ENCODE results near the gene IQCN.

IQCN gene

DNA sequence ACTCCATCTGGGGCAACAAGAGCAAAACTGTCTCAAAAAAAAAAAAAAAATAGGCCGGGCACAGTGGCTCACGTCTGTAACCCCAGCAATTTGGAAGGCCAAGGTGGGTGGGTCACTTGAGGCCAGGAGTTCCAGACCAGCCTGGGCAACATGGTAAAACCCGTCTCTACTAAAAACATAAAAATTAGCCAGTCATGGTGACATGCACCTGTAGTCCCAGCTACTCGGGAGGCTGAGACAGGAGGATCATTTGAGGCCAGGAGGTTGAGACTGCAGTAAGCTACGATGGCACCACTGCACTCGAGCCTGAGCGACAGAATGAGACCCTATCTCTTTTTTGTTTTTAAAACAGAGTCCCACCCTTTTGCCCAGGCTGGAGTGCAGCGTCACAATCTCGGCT, 3.9 kb downstream of the IQCN start:
- in situ Hi-C loops (cut with MboI; ENCODE audit: low pct_unique_long_range_greater_than_20kb, low sequenced_read_pairs), result no loop called here
- no peak for DNase-seq

DNA sequence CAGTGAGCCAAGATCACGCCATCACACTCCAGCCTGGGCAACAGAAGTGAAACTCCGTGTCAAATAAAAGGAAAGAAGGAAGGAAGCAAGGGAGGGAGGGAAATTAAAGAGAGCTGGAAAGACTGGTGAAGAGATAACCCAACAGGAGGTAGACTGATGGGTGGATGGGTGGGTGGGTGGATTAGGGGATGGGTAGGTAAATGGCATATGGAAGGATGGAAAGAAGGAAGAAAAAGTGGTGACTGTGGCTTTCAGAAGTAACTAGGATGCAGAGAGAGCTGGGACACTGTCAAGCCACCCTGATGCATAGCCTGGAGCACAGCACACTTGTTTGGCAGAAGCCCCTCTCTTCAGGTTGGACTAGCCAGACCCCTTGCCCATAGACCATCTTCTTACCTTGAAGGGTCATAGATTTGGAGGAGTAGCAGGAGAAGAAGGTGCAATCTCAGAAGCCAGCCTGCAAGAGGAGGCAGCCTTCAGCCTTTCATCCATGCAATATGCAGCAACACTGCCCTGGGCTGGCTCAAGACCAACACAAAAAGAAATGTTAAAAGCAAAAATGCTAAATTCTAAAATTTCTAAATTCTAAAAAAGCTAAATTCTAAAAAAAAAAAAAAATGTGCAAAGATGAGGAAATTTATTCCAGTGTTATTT, 5.1 kb downstream of the IQCN start:
- in situ Hi-C loops (cut with MboI; ENCODE audit: low pct_unique_long_range_greater_than_20kb, low sequenced_read_pairs), result no loop called here
- DNase-seq, result no peak

DNA sequence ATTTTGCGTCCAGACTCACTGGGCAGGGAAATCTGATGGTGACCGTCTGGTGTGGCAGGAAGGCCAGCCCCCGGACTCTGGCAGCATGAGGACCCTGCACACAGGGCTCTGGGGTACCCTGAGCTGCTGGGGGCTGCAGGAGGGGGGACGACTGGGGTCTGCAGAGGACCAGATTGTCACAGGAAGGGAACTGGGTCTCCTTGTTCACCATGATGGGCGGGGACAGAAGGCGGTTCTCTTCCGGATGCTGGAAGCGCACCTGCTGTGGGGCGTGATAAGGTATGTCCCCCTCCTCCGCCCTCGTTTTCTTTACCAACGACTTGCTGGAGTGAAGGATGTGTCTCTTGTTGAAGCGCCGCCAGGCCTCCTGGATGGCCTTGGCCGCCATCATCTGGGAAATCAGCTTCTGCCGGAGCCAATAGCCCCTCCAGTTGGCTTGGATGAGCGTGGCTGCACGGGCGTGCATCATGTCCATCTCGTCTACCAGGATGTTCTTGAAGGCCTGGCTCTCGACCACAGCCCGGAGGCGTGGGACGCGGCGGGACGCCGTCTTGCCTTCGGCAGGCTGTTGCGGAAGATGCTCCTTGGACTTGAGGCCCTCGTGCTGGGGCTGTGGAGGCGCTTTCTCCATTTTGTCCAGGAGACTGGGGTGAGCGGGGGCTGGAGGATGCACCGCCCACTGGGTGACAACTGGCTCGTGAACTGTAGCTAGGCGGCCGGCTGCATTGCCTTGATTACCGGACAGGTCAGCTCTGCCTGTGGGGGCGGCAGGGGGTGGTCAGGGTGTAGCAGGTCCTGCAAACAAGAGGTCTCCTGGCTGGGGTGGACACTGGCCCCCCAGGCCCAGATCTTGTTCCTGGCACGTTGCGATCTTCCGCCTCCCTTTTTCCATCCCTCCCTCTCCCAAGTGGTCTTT, 7.2 kb downstream of the IQCN start:
- in situ Hi-C loops (cut with MboI; ENCODE audit: low pct_unique_long_range_greater_than_20kb, low sequenced_read_pairs), result no loop called here
- no peak for DNase-seq

DNA sequence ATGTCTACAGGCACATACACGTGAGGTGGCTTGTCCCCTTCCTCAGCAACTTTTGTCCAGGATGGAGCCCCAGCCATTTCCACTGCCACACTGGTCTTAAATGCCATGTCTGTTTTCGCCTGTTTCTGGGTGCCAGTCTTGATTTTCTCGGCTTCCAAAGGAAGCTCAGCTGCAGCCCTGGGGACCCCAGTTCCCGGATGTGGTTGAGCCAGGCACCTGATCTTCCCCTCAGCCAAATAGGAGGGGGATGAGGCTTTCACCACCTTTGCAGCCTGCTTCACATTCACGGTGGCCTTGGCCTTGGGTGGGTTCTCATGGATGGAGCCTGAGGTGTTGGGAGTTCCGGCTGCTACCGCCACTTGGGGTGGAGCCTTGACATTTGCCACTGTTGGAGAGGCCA, 8.7 kb downstream of the IQCN start:
- in situ Hi-C loops (cut with MboI; ENCODE audit: low pct_unique_long_range_greater_than_20kb, low sequenced_read_pairs), result no loop called here
- DNase-seq, result no peak

DNA sequence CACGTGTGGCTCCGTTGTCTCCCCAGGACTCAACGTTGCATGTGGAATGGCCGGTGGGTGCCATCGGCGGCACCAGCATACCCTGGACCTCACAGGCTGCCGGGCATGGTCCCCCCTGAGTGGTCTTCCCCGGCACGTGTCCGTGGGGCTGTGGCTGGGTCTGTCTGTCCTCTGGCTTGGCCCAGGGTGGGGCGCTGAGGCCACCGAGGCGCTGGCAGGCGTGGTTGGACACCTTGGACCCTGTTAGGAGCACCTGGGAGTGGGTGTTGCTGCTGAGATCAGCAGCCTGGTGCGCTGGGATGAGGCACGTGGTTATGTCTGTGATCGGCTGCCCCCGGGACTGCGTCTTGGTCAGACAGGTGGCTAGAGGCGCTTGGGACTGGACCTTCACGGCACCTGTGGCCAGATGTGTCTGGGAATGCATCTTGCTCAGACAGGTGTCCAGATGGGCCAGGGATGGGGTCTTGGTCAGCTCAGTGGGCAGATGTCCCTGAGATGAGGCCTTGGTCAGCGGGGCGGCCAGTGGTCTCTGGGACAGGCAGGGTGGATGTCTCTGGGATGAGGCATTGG, 9.2 kb downstream of the IQCN start:
- in situ Hi-C loops (cut with MboI; ENCODE audit: low pct_unique_long_range_greater_than_20kb, low sequenced_read_pairs), result no loop called here

DNA sequence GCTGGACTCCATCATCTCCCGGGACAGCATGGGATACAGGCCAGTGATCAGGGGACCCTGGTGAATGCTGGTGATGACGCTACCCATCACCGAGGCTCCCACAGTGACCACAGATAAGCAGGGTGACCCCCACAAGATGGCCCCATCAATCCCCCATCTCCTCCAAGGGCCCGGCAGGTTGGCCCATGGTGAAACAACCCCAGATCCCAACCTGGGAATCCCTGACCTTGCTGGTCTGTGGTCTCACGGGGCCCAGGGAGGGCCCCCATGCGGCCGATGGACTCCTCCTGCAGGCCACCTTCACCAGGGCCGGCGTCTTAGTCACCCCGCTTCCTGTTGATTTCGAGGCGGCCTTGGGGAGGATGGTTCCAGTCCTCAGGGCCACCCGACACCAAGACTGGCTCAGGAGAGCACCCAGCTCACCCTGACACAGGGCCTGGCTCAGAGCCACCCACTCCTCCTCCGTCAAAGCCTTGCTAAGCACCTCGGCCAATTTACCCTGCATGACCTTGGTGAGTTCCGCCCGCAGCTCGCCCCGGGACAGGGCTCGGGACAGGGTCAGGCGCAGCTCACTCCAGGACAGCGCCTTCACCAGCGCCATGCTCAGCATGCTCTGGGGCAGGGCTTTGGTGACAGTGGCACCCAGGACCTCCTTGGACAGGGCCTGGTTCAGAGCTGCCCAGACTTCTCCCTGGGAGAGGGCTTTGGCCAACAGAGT, 10.0 kb downstream of the IQCN start:
- in situ Hi-C loops (cut with MboI; ENCODE audit: low pct_unique_long_range_greater_than_20kb, low sequenced_read_pairs), result no loop called here
- DNase-seq, result no peak

More for the DNA sequence above, 9.2 kb downstream of the IQCN start:
- DNase-seq, result no peak

DNA sequence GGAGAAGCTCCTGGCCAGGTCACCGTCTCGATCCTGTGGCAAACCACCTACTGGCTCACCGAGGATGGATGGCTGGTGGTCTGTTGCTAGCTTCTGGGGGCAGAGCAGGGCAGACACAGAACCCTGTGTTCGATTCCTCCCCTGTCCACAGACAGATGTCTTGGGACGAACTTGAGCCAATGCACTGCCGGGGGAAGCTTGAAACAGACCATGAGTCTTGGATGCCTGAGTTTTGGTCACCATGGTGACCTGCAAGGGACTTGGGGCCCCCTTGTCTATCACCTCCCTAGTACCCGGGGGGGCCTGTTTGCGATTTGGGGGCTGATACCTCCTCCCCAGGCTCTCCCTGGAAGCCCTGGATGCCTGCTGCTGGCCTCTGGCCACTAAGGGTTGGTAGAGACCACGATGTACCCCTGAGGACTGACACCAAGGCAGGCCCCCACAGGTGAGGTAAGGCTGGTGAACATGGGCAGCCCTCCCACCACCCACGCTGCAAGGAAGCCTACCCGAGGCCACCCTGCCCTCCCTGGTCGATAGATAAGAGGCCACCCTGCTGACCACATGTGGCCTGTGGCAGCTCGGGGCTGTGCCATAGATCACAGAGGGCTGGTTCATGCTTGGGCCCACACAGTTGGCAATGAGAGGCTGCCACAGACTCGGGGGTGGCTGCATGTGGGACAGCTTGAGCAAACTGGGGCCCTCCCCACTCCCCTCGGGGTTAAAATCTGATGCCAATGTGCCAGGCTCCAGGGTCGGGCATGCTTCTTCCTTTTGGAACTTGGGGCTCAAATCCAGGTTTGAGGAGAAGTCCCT, 10.7 kb downstream of the IQCN start:
- no peak for DNase-seq
- in situ Hi-C loops (cut with MboI; ENCODE audit: low pct_unique_long_range_greater_than_20kb, low sequenced_read_pairs), result no loop called here

DNA sequence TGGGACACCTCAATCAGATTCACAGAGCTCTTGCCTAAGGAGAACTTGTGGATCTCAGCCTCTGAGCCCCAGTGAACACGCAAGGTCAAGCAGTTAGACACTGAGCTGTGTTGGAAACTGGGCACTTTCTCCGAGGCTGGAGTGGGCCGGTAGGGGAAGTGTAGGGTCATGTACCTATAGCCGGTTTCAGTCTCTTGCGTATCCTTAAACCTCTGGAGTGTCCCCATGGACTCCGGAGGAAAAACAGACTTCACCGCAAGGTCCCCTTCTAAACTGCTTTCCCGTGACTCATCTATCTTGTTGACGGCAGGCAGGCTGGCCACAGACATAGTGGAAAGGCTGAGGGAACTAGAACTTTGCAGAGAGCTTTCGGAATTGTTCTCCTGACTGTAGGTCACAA, 11.3 kb downstream of the IQCN start:
- DNase-seq, result no peak
- in situ Hi-C loops (cut with MboI; ENCODE audit: low pct_unique_long_range_greater_than_20kb, low sequenced_read_pairs), result no loop called here

DNA sequence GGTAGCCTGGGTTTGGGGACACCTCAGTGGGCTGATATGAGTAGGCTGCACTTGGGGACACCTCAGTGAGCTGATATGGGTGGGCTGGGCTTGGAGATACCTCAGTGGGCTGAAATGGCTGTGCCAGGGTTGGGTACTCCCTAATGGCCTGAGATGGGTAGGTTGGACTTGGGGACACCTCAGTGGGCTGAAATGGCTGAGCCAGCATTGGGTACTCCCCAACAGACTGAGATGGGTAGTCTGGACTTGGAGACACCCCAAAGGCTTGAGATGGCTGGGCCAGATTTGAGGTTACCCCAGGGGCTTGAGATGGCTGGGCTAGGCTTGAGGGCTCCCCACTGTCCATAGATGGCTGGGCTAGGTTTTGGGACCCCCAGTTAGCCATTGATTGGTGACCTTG, 12.1 kb downstream of the IQCN start:
- no peak for DNase-seq
- in situ Hi-C loops (cut with MboI; ENCODE audit: low pct_unique_long_range_greater_than_20kb, low sequenced_read_pairs), result no loop called here

DNA sequence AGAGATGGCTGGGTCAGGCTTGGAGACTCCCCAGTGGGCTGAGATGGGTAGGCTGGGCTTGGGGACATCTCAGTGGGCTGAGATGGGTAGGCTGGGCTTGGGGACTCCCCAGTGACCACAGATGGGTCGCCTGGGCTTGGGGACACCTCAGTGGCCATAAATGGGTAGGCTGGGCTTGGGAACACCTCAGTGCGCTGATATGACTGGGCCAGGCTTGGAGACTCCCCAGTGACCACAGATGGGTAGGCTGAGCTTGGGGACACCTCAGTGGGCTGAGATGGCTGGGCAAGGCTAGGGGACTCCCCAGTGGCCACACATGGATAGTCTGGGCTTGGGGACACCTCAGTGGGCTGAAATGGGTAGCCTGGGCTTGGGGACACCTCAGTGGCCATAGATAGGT, 12.8 kb downstream of the IQCN start:
- in situ Hi-C loops (cut with MboI; ENCODE audit: low pct_unique_long_range_greater_than_20kb, low sequenced_read_pairs), result no loop called here
- no peak for DNase-seq

DNA sequence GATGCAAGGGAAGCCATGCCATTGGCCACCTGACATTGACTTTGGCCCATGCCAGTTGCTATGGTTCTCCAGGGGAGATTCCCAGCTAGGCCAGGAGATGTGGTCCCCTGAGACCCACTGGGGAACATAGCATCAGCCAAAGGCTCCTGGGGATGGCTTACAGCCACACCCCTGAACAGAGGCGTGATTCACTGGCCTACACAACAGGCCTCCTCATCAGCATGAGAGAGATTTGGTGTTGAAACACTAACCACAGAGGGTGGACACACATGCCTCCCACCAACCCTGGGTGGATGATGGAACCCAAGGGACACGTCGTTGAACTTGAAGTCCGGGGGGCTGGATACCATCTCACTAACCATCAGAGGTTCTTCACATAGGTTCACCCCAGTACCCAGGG, 14.4 kb downstream of the IQCN start:
- DNase-seq, result no peak
- in situ Hi-C loops (cut with MboI; ENCODE audit: low pct_unique_long_range_greater_than_20kb, low sequenced_read_pairs), result no loop called here

DNA sequence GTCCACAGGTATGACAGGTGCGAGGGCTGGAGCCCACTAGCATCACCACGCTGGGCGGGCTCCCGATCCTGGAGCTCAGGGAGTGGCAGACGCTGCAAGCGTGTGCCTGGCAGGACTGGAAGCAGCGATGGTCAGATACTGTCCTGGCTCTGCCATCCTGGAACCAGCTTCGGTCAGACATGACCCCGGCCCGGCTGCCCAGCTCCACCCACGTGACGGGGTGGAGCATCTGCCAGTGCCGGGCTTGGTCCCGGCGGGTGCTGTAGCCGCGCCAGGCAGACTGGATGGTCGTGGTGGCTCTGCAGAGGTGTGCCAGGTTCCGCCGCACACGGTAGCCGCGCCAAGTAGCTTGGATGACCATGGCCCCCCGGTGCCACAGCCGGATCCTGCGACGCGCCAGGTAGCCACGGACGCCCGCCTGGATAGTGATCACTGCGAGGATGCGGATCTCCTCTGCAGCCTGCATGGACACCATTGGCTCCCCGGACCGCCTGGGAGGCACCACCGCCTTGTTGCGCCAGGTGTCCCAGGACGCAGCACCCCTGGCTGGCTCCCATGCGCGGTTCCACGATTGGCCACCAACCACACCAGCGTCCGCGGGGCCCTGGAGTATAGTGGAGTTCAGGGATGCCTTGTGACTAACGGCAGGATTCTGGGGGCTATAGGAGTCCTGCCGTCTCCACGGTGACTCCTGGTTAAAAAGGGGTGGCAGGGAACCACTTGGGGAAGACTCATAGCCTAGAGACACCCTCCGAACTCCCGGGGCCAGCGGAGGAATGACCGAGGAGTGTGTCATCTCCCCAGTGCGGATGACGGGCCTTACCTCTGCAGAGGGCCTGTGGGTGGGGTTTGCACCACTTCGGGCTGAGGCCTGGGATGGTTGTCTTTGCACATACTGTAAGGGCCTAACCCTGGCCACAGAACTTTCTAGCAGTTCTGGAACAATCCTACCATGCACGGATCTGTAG, 16.5 kb downstream of the IQCN start:
- in situ Hi-C loops (cut with MboI; ENCODE audit: low pct_unique_long_range_greater_than_20kb, low sequenced_read_pairs), result no loop called here
- no peak for DNase-seq

DNA sequence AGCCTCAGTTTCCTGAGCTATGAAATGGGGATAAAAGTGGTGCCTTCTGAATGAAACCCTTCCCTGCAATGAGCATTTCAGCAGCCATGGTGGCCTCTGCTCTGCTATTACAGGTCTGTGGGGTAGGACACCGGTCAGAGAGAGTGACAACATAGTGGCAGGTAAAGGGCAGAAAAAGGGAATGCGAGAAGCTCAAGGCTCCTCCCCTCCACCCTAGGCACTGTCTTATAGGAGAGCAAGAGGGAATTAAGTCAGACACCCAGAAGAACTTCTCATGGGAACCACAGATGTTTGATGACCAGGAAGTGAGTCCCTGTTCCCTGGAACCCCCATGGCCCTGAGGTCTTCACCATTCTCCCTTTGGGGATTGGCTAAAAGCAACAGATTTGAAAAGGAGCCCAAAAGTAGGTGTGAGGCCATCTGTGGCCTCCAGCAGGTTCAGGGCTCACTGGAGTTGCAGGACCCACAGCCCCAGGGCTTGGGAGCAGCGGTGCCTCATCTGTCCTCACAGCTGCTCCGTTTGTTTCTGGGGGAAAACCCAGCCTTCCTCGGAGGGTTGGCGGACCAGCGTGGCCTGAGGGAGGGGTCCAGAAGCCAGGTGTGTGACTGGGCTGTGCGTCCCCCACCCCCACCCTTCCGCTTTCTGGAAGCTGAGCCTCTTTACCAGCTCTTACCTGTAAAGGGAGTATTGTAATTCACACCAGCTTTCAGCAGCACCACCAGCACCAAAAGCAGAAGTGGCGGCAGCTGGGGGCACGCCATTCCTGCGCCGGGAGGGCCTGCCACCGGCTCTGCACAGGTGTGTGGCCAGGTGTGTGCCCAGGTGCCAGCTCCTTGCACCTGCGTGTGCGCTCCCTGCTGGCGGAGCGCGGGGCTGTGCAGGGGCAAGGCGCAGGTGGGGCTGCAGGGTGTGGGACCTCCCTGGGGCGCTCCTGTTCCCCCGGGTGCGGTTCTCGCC, 19.4 kb downstream of the IQCN start:
- in situ Hi-C loops (cut with MboI; ENCODE audit: low pct_unique_long_range_greater_than_20kb, low sequenced_read_pairs), result no loop called here
- no peak for DNase-seq

DNA sequence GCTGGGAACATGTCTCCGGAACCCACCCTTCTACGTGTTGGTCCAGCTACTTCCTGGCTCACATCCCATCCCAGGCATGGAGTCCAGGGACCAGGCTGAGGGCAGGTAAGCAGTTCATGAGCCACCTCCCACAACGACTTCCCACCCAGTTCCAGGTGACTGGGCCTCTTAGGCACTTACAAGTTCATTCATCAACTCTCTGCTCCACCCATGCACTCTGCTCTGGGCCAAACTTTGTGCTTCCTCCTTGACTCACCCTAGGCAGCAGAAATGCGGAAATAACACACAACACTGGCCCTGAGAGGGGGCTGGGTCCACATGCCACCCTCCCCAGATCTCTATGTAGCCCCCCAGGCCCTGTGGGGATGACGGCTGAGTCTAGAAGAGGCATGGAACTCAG, 20.5 kb downstream of the IQCN start:
- in situ Hi-C loops (cut with MboI; ENCODE audit: low pct_unique_long_range_greater_than_20kb, low sequenced_read_pairs), result no loop called here
- DNase-seq, result peak; percentile 67

DNA sequence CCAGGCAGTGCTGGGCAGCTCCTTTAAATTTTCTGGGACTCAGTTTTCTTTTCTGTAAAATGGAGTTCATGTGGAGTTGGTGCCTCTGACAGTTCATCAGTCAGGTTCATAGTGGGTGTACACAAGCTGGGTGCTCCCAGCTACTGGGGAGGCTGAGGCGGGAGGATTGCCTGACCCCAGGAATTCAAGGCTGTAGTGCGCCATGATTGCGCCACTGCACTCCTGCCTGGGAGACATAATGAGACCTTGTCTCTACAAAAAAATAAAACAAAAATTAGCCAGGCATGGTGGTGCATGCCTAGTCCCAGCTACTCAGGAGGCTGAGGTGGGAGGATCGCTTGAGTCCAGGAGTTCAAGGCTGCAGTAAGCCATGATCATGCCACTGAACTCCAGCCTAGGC, 21.1 kb downstream of the IQCN start:
- no peak for DNase-seq
- in situ Hi-C loops (cut with MboI; ENCODE audit: low pct_unique_long_range_greater_than_20kb, low sequenced_read_pairs), result no loop called here

DNA sequence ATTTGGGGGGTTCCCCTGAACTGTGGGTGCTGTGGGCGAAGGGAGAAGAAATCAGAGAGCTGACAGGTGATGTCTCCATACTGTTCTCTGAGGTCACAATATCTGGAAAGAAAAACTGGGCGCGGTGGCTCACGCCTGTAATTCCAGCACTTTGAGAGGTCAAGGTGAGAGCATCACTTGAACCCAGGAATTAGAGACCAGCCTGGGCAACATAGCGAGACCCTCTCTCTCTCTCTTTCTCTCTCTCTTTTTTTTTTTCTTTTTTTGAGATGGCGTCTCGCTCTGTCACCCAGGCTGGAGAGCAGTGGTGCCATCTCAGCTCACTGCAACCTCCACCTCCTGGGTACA, 21.9 kb downstream of the IQCN start:
- no peak for DNase-seq
- in situ Hi-C loops (cut with MboI; ENCODE audit: low pct_unique_long_range_greater_than_20kb, low sequenced_read_pairs), result no loop called here
